Esophagus (tissue), 2 donors: ENCODE data around the gene TBX15. TPM values are rescaled to one million over a fixed set of nuclear protein-coding genes. Genes with fewer than 3 reads are reported as not detected.

Experiments used
- H3K27ac ChIP-seq, 2 donors: one replicate each; pipeline ENCODE4 v1.5.1; 2013; ENCODE audit warnings: low read depth in 2 of 2, mild to moderate bottlenecking in 2 of 2, inconsistent platforms in 1 of 2, low read length in 1 of 2, moderate library complexity in 1 of 2
- H3K27me3 ChIP-seq, 2 donors: one replicate each; pipeline ENCODE4 v1.6.1; 2013; ENCODE audit warnings: low read length in 2 of 2, control low read depth in 1 of 2, mild to moderate bottlenecking in 1 of 2; ENCODE audit not compliant: insufficient read depth in 2 of 2, control insufficient read depth in 1 of 2
- H3K36me3 ChIP-seq, 2 donors: one replicate each; pipeline ENCODE4 v1.6.1; 2013; ENCODE audit warnings: low read length in 1 of 2; ENCODE audit not compliant: control insufficient read depth in 2 of 2, insufficient read depth in 2 of 2
- H3K4me1 ChIP-seq, 2 donors: one replicate each; pipeline ENCODE4 v1.6.1; 2013; ENCODE audit warnings: low read length in 1 of 2; ENCODE audit not compliant: control insufficient read depth in 2 of 2, insufficient read depth in 2 of 2
- H3K4me3 ChIP-seq, 2 donors: one replicate each; pipeline ENCODE4 v1.5.1; 2013; ENCODE audit warnings: low read length in 2 of 2, mild to moderate bottlenecking in 2 of 2, low read depth in 1 of 2, moderate library complexity in 1 of 2
- H3K9me3 ChIP-seq, 2 donors: one replicate each; pipeline ENCODE4 v1.6.1; 2013; ENCODE audit warnings: mild to moderate bottlenecking in 2 of 2, low read depth in 1 of 2, low read length in 1 of 2, moderate library complexity in 1 of 2; ENCODE audit not compliant: control insufficient read depth in 2 of 2, insufficient read depth in 1 of 2
- WGBS, 2 donors: extraction: QIAGEN DNeasy Blood & Tissue Kit; methylation state at CpG; one replicate each; pipeline ENCODE4 v1.1.7; 2013; 5-methylcytosine and 5-hydroxymethylcytosine counted together
- polyA plus RNA-seq, 2 donors: library from polyadenylated mRNA; stranded (reverse); fragments of 200-250 nt; gene quantifications; one replicate each; pipeline ENCODE4 v1.2.3, GENCODE V29; 2013
- donor health status: healthy with polysubstance abuse.
- donor health status: Bipolar disorder and iron deficiency.

The TBX15 gene
- polyA plus RNA-seq, 2 donors, result 0.02 TPM; not detected in 1

GRCh38 chr1:118862755-118863154 lies 125.4 kb downstream of the TBX15 start:
- WGBS, 2 donors, result 57 to 65% methylated on average over 2 of the region's 2 CpGs

GRCh38 chr1:118861216-118861615 lies 126.9 kb downstream of the TBX15 start:
- Histone ChIP-seq H3K27me3 (no peaks in the 10 kb centered on the region), H3K4me3 (no peak overlapping the region), H3K4me1 (no peaks in the 10 kb centered on the region), H3K36me3 (no peaks in the 10 kb centered on the region), H3K27ac (no peak overlapping the region), H3K9me3 (peaks cover 0 to 2% of the 10 kb centered on the region in 2 donors)

More at GRCh38 chr1:118862755-118863154, 125.4 kb downstream of the TBX15 start:
- no peaks in the 10 kb centered on the region for H3K4me1 ChIP-seq
- H3K9me3 ChIP-seq, result peaks cover 0 to 2% of the 10 kb centered on the region in 2 donors
- H3K27ac ChIP-seq, result no peak overlapping the region
- H3K36me3 ChIP-seq, result no peaks in the 10 kb centered on the region
- no peaks in the 10 kb centered on the region for H3K27me3 ChIP-seq
- H3K4me3 ChIP-seq, result no peak overlapping the region

GRCh38 chr1:118859999-118860398 lies 128.1 kb downstream of the TBX15 start:
- H3K27me3 ChIP-seq, result no peaks in the 10 kb centered on the region
- no peak overlapping the region for H3K27ac ChIP-seq
- H3K9me3 ChIP-seq, result peaks cover 0 to 2% of the 10 kb centered on the region in 2 donors
- 66 to 76% methylated on average over 3 of the region's 3 CpGs for WGBS, 2 donors
- H3K4me3 ChIP-seq, result no peak overlapping the region
- no peaks in the 10 kb centered on the region for H3K36me3 ChIP-seq
- H3K4me1 ChIP-seq, result no peaks in the 10 kb centered on the region

GRCh38 chr1:118846443-118846842 lies 141.7 kb downstream of the TBX15 start:
- H3K27me3 ChIP-seq, result no peaks in the 10 kb centered on the region
- WGBS, 2 donors, result 61 to 67% methylated on average over 2 of the region's 2 CpGs
- no peak overlapping the region for H3K4me3 ChIP-seq
- no peak overlapping the region for H3K27ac ChIP-seq
- H3K9me3 ChIP-seq, result no peaks in the 10 kb centered on the region
- no peaks in the 10 kb centered on the region for H3K36me3 ChIP-seq
- H3K4me1 ChIP-seq, result no peaks in the 10 kb centered on the region

GRCh38 chr1:118842452-118843201 lies 145.5 kb downstream of the TBX15 start:
- no peaks in the 10 kb centered on the region for H3K4me1 ChIP-seq
- WGBS, 2 donors, result 47 to 58% methylated on average over 14 of the region's 14 CpGs
- no peak overlapping the region for H3K27ac ChIP-seq
- no peaks in the 10 kb centered on the region for H3K27me3 ChIP-seq
- no peak overlapping the region for H3K4me3 ChIP-seq
- no peaks in the 10 kb centered on the region for H3K9me3 ChIP-seq
- H3K36me3 ChIP-seq, result no peaks in the 10 kb centered on the region

GRCh38 chr1:118841521-118841920 lies 146.6 kb downstream of the TBX15 start:
- Histone ChIP-seq H3K36me3 (no peaks in the 10 kb centered on the region), H3K27ac (no peak overlapping the region), H3K9me3 (no peaks in the 10 kb centered on the region), H3K4me3 (no peak overlapping the region), H3K27me3 (no peaks in the 10 kb centered on the region), H3K4me1 (no peaks in the 10 kb centered on the region)

Other genes with a start within 250 kb of the TBX15 start
- 1 to 10 TPM; 3.4 to 5.0 TPM for gene WARS2, start 152.3 kb upstream of the TBX15 start, polyA plus RNA-seq